Measurements from ENCODE around the gene INSL4. TPM values are rescaled to one million over a fixed set of nuclear protein-coding genes. Genes with fewer than 3 reads are reported as not detected.

The INSL4 gene
- polyA plus RNA-seq, 1 donor from 2014 or later = not detected

DNA sequence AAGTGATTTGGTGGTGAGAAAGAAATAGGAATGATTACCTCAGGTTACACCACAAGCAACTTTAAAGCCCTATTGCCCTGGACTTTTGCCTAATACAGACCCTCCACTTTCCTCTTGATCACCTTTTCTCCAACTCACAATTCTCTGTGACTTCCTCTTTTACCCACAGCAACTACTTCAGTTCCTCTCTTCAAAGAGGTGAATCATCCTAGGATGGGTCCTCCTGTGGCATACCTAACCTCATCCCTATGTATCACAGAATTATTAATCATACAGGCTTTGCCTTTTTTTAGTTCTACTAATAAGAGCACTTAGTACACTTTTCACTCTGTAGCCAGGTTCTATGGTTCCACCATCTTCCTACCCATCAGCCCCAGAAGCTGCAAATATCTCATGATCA, 26.1 kb upstream of the INSL4 start:
- TF ChIP-seq EZH2 (IDR thresholded peaks at IDR 0.05; ENCODE audit: borderline replicate concordance, insufficient read depth, low read length, poor library complexity, severe bottlenecking) (no peak), POLR2AphosphoS5 (IDR thresholded peaks at IDR 0.05) (no peak), RAD21 (conservative IDR thresholded peaks at IDR 0.05) (no peak), REST (IDR thresholded peaks at IDR 0.05; ENCODE audit: borderline replicate concordance) (no peak)
- TF ChIP-seq, protein P1, sequence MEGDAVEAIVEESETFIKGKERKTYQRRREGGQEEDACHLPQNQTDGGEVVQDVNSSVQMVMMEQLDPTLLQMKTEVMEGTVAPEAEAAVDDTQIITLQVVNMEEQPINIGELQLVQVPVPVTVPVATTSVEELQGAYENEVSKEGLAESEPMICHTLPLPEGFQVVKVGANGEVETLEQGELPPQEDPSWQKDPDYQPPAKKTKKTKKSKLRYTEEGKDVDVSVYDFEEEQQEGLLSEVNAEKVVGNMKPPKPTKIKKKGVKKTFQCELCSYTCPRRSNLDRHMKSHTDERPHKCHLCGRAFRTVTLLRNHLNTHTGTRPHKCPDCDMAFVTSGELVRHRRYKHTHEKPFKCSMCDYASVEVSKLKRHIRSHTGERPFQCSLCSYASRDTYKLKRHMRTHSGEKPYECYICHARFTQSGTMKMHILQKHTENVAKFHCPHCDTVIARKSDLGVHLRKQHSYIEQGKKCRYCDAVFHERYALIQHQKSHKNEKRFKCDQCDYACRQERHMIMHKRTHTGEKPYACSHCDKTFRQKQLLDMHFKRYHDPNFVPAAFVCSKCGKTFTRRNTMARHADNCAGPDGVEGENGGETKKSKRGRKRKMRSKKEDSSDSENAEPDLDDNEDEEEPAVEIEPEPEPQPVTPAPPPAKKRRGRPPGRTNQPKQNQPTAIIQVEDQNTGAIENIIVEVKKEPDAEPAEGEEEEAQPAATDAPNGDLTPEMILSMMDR (IDR thresholded peaks at IDR 0.05; ENCODE audit: poor library complexity, severe bottlenecking) = no peak
- H3K9me3 ChIP-seq (ENCODE audit: low read length) = no peaks in the 10 kb centered on the region
- H3K4me3 ChIP-seq (ENCODE audit: low read length) = no peak overlapping the region
- H2AFZ ChIP-seq (ENCODE audit: low read depth, low read length) = no peak overlapping the region
- H3K79me2 ChIP-seq (replicated peaks; ENCODE audit: insufficient read depth, low read length) = no peaks in the 10 kb centered on the region
- no peaks in the 10 kb centered on the region for H3K9me2 ChIP-seq (ENCODE audit: insufficient read depth, low read length)
- no peak overlapping the region for H3K9ac ChIP-seq (ENCODE audit: low read length)
- no peak overlapping the region for H3K4me2 ChIP-seq (ENCODE audit: low read length)
- H3K27me3 ChIP-seq (ENCODE audit: insufficient read depth, low read depth, low read length) = no peaks in the 10 kb centered on the region
- H3F3A ChIP-seq (ENCODE audit: insufficient read depth, low read length, poor library complexity, severe bottlenecking) = no peaks in the 10 kb centered on the region
- H3K27ac ChIP-seq (ENCODE audit: low read length) = no peak overlapping the region
- no peaks in the 10 kb centered on the region for H4K20me1 ChIP-seq (ENCODE audit: insufficient read depth)
- no peaks in the 10 kb centered on the region for H3K36me3 ChIP-seq (ENCODE audit: insufficient read depth, low read length)

GRCh38 chr9:5230554-5230953, 665 bp upstream of the INSL4 start:
- Histone ChIP-seq H3K27me3 (ENCODE audit: insufficient read depth, low read depth, low read length) (no peaks in the 10 kb centered on the region), H3K36me3 (ENCODE audit: insufficient read depth, low read length) (no peaks in the 10 kb centered on the region), H3K79me2 (replicated peaks; ENCODE audit: insufficient read depth, low read length) (no peaks in the 10 kb centered on the region), H3K9ac (ENCODE audit: low read length) (no peak overlapping the region), H3K4me2 (ENCODE audit: low read length) (no peak overlapping the region), H4K20me1 (ENCODE audit: insufficient read depth) (no peaks in the 10 kb centered on the region), H3K27ac (ENCODE audit: low read length) (no peak overlapping the region), H2AFZ (ENCODE audit: low read depth, low read length) (no peak overlapping the region), H3K9me3 (ENCODE audit: low read length) (no peaks in the 10 kb centered on the region), H3K4me3 (ENCODE audit: low read length) (no peak overlapping the region), H3K9me2 (ENCODE audit: insufficient read depth, low read length) (no peaks in the 10 kb centered on the region), H3F3A (ENCODE audit: insufficient read depth, low read length, poor library complexity, severe bottlenecking) (no peaks in the 10 kb centered on the region)
- TF ChIP-seq EZH2 (IDR thresholded peaks at IDR 0.05; ENCODE audit: borderline replicate concordance, insufficient read depth, low read length, poor library complexity, severe bottlenecking) (no peak), MXI1 (conservative IDR thresholded peaks at IDR 0.05; ENCODE audit: poor library complexity, severe bottlenecking) (no peak), TAF1 (IDR thresholded peaks at IDR 0.05; ENCODE audit: low read depth) (no peak), SMC3 (conservative IDR thresholded peaks at IDR 0.05; ENCODE audit: poor library complexity) (no peak), REST (IDR thresholded peaks at IDR 0.05; ENCODE audit: borderline replicate concordance) (no peak), POLR2AphosphoS5 (IDR thresholded peaks at IDR 0.05) (no peak), EP300 (conservative IDR thresholded peaks at IDR 0.05; ENCODE audit: poor library complexity, severe bottlenecking) (no peak), RAD21 (conservative IDR thresholded peaks at IDR 0.05) (no peak)
- TF ChIP-seq, protein P1 (IDR thresholded peaks at IDR 0.05; ENCODE audit: poor library complexity, severe bottlenecking) = no peak
